Peyer's patch (tissue), 4 donors: ENCODE measurements around the gene MACC1. TPM values are rescaled to one million over a fixed set of nuclear protein-coding genes. Genes with fewer than 3 reads are reported as not detected.
A peak's percentile ranks its signal among the peaks of the same experiment; 100 is the strongest.

ENCODE experiments used
- DNase-seq, 3 donors: peaks; one replicate each; pipeline ENCODE4 v3.0.0-alpha.2; 2017 to 2019
- H3K27ac ChIP-seq, 4 donors: fragments of 200-600 bp; sonication (generic); one replicate each; pipeline ENCODE4 v1.5.1; 2016 to 2019
- H3K27me3 ChIP-seq, 2 donors: fragments of 200-600 bp; sonication (generic); one replicate each; pipeline ENCODE4 v1.5.1; 2019
- H3K36me3 ChIP-seq, 3 donors: fragments of 200-600 bp; sonication (generic); one replicate each; pipeline ENCODE4 v1.5.1; 2016 to 2019
- H3K4me1 ChIP-seq, 4 donors: fragments of 200-600 bp; sonication (generic); one replicate each; pipeline ENCODE4 v1.5.1; 2016 to 2019
- H3K4me3 ChIP-seq, 4 donors: fragments of 200-600 bp; sonication (generic); 1 replicate in 3 of 4; 2 replicates in 1 of 4; pipeline ENCODE4 v1.5.1; 2016 to 2019; ENCODE audit warnings: mild to moderate bottlenecking in 1 of 4
- H3K9me3 ChIP-seq, 4 donors: fragments of 200-600 bp; sonication (generic); one replicate each; pipeline ENCODE4 v1.5.1; 2016 to 2019; ENCODE audit warnings: mild to moderate bottlenecking in 1 of 4
- POLR2A ChIP-seq, 2 donors: fragments of 450-650 bp; IDR thresholded peaks; one replicate each; pipeline ENCODE4 v1.5.1; 2017; ENCODE audit warnings: antibody characterized with exemption in 2 of 2, mild to moderate bottlenecking in 2 of 2, moderate library complexity in 2 of 2
- total RNA-seq, 4 donors: library from RNA; depleted of rRNA; stranded (reverse); fragments of >200 nt; gene quantifications; one replicate each; pipeline ENCODE4 v1.1.0, GENCODE V29; 2016
- TF ChIP-seq, protein P1 (sequence below), 6 experiments: fragments of 450-650 bp in 4 of 6; fragments of 200-600 bp in 2 of 6; sonication (generic) in 1 of 6; IDR thresholded peaks; one replicate each; pipeline ENCODE4 v1.5.1; 2017 to 2019; ENCODE audit warnings: antibody characterized with exemption in 6 of 6, mild to moderate bottlenecking in 3 of 6, moderate library complexity in 1 of 6

MACC1 gene, protein sequence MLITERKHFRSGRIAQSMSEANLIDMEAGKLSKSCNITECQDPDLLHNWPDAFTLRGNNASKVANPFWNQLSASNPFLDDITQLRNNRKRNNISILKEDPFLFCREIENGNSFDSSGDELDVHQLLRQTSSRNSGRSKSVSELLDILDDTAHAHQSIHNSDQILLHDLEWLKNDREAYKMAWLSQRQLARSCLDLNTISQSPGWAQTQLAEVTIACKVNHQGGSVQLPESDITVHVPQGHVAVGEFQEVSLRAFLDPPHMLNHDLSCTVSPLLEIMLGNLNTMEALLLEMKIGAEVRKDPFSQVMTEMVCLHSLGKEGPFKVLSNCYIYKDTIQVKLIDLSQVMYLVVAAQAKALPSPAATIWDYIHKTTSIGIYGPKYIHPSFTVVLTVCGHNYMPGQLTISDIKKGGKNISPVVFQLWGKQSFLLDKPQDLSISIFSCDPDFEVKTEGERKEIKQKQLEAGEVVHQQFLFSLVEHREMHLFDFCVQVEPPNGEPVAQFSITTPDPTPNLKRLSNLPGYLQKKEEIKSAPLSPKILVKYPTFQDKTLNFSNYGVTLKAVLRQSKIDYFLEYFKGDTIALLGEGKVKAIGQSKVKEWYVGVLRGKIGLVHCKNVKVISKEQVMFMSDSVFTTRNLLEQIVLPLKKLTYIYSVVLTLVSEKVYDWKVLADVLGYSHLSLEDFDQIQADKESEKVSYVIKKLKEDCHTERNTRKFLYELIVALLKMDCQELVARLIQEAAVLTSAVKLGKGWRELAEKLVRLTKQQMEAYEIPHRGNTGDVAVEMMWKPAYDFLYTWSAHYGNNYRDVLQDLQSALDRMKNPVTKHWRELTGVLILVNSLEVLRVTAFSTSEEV
- total RNA-seq = 10 to 100 TPM; 25.6 to 79.4 (median 71.1) TPM

DNA sequence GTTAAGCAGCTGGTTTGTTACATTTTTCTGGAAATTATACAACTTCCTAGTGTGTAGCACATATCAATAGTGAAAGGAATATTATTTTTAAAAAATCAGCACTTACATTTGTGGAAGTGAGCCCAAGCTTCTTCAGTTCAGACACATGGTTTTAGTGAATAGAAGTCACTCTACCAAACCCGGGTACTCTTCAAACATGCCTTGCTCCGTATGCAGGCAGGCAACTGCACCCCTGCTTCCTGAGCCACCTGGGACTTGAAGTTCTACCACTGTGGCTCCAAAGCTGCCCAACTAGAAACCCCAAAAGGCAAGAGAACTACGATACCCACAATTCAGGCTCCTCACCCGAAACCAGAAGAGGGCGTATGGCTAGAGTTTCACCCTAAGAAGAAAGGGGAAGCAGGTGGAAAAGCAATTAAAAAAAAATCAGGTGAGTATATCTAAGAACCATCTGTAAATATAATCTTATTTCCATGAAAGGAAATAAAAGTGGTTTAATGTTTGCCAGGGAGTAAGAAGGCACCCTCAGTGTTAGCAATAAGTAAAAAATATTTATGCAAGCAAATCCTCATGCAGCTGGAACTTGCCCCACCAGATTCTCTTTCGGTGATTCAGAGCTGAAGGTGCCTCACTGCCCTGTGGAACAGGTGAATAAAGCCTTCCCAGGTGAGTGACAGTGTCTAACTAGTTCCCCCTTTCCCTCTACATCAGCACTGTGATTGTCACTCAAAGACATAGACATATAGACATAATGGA, at the start of gene MACC1:
MACC1 (minus strand) TSS at position 192 of the 756 bp plus-strand sequence. CDS start 55,522 bp downstream, outside the sequence.
- Histone ChIP-seq H3K36me3 (no peaks in the 10 kb centered on the region), H3K9me3 (no peaks in the 10 kb centered on the region), H3K27me3 (no peaks in the 10 kb centered on the region), H3K4me1 (peaks cover 0 to 20% (median 4%) of the 10 kb centered on the region in 4 donors), H3K27ac (peak within 1 kb of the TSS; percentile 52 to 92 (median 88)), H3K4me3 (peak within 1 kb of the TSS; percentile 12 to 49 (median 30))
- TF ChIP-seq, protein P1, sequence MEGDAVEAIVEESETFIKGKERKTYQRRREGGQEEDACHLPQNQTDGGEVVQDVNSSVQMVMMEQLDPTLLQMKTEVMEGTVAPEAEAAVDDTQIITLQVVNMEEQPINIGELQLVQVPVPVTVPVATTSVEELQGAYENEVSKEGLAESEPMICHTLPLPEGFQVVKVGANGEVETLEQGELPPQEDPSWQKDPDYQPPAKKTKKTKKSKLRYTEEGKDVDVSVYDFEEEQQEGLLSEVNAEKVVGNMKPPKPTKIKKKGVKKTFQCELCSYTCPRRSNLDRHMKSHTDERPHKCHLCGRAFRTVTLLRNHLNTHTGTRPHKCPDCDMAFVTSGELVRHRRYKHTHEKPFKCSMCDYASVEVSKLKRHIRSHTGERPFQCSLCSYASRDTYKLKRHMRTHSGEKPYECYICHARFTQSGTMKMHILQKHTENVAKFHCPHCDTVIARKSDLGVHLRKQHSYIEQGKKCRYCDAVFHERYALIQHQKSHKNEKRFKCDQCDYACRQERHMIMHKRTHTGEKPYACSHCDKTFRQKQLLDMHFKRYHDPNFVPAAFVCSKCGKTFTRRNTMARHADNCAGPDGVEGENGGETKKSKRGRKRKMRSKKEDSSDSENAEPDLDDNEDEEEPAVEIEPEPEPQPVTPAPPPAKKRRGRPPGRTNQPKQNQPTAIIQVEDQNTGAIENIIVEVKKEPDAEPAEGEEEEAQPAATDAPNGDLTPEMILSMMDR (IDR thresholded peaks at IDR 0.05) = peak; percentile 9 to 70 (median 49)
- TF ChIP-seq POLR2A (IDR thresholded peaks at IDR 0.05) = peak in 1 of 2 donors; percentile 55
- peak; percentile 68 to 93 (median 81) for DNase-seq

DNA sequence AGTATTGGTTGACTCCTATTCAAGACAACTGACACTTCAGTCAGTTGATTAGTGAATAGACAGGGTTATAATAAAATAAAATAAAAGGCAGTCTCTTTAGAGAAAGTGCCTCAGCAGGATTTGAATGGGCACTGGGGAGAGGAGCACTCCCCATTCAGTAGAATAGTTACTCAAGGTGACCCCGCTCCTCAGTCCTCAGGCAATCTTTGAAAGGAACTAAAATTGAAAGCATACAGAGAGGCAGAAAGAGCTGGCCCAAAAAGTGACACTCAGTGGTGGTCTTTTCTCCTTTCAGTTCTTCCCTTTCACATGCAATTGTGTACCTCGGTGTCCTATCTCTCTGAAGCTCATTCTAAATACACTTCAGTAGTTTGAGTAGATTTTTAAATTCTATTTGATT, 47.4 kb upstream of the MACC1 start:
- TF ChIP-seq, protein P1 (IDR thresholded peaks at IDR 0.05) = no peak
- TF ChIP-seq POLR2A (IDR thresholded peaks at IDR 0.05) = no peak
- no peak overlapping the region for H3K27ac ChIP-seq
- H3K9me3 ChIP-seq = no peaks in the 10 kb centered on the region
- H3K4me1 ChIP-seq = peaks cover 0 to 2% (median 0%) of the 10 kb centered on the region in 4 donors
- DNase-seq = no peak
- no peak overlapping the region for H3K4me3 ChIP-seq
- no peaks in the 10 kb centered on the region for H3K27me3 ChIP-seq
- H3K36me3 ChIP-seq = no peaks in the 10 kb centered on the region

DNA sequence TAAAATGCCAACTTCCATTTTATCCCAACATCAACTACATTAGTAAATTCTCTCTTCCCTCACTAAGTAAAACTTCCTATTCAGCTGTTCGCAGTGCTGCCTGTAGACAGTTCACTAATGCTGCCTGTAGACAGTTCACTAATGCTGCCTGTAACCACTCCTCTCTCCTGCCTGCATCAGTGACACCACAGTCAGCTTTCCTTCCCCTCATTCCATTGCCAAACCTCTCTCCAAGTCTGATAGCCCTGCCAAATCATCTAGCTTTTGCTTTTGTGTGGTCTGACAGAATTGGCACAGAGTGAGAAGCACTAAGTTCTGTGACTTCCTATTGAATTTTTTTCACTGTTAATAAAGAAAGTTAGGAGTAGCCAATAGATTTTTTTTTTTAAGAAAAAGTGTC, 43.0 kb upstream of the MACC1 start:
- TF ChIP-seq POLR2A (IDR thresholded peaks at IDR 0.05) = no peak
- TF ChIP-seq, protein P1 (IDR thresholded peaks at IDR 0.05) = no peak
- H3K4me3 ChIP-seq = no peak overlapping the region
- H3K4me1 ChIP-seq = no peaks in the 10 kb centered on the region
- no peaks in the 10 kb centered on the region for H3K9me3 ChIP-seq
- no peaks in the 10 kb centered on the region for H3K27me3 ChIP-seq
- no peaks in the 10 kb centered on the region for H3K36me3 ChIP-seq
- no peak for DNase-seq
- H3K27ac ChIP-seq = no peak overlapping the region

DNA sequence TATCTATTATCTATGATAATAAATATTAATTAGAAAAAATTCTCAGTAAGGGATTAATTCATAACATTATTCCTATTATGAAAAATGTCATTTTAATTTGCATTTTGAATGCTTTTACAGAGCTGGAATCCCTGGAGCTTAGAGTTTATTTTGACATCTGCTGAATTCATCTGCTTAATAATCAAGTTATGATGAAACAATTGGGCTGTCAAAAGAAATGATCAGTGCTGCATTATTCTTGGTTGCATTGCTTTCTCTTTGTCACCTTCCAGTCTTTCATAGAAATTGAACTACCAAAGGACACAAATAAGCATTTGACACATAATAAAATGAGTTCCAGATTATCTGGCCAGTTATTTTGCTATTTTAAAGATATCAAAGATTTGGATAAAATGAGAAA, 40.0 kb upstream of the MACC1 start:
- TF ChIP-seq POLR2A (IDR thresholded peaks at IDR 0.05) = no peak
- TF ChIP-seq, protein P1 (IDR thresholded peaks at IDR 0.05) = no peak
- H3K9me3 ChIP-seq = no peaks in the 10 kb centered on the region
- no peaks in the 10 kb centered on the region for H3K36me3 ChIP-seq
- H3K4me1 ChIP-seq = no peaks in the 10 kb centered on the region
- no peak overlapping the region for H3K4me3 ChIP-seq
- DNase-seq = no peak
- H3K27ac ChIP-seq = no peak overlapping the region
- no peaks in the 10 kb centered on the region for H3K27me3 ChIP-seq

DNA sequence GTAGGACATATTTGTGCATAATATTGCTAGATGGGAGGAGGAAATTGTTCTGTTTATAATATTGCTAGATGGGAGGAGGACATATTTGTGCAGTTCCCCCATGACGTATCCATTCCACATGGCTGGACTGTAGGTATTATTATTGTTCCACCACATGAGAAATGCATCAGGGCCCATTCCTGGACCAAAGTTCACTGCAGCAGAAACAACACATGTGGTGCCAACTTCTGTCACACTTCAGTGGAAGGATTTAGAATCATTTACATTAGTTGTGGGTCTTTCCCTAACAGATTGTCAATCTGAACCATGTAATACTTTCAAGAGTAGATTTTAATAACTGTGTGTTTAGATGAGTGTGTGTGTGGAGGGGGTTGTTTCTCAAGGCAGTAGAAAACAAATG, 32.7 kb upstream of the MACC1 start:
- H3K36me3 ChIP-seq = no peaks in the 10 kb centered on the region
- no peak overlapping the region for H3K27ac ChIP-seq
- H3K27me3 ChIP-seq = no peaks in the 10 kb centered on the region
- H3K9me3 ChIP-seq = no peaks in the 10 kb centered on the region
- TF ChIP-seq, protein P1 (IDR thresholded peaks at IDR 0.05) = no peak
- TF ChIP-seq POLR2A (IDR thresholded peaks at IDR 0.05) = no peak
- no peak overlapping the region for H3K4me3 ChIP-seq
- H3K4me1 ChIP-seq = no peaks in the 10 kb centered on the region
- no peak for DNase-seq
